ENCODE measurements around the gene PNPLA2.

- TF ChIP-seq POLR2AphosphoS5 (IDR thresholded peaks at IDR 0.05; ENCODE audit: low read depth, low read length) (no peak), SIN3A (IDR thresholded peaks at IDR 0.05; ENCODE audit: borderline replicate concordance, insufficient read depth, low read length) (no peak), REST (IDR thresholded peaks at IDR 0.05; ENCODE audit: insufficient read depth in 1 of 2, low read depth in 2 of 2, low read length in 2 of 2) (no peak), TAF1 (IDR thresholded peaks at IDR 0.05; ENCODE audit: borderline replicate concordance, insufficient read depth, low read length) (no peak)
These were observed 34.0 kb downstream of the PNPLA2 start for GRCh38 chr11:852762-853161.
